Inflammatory macrophage treated with lipopolysaccharide for 1 hour (primary cell): ENCODE results near the gene CEBPZ.

Experiments used
- DNase-seq, 2 donors: peaks; one replicate each; pipeline ENCODE4 v3.0.0-alpha.2; 2020 to 2022

The CEBPZ gene

DNA sequence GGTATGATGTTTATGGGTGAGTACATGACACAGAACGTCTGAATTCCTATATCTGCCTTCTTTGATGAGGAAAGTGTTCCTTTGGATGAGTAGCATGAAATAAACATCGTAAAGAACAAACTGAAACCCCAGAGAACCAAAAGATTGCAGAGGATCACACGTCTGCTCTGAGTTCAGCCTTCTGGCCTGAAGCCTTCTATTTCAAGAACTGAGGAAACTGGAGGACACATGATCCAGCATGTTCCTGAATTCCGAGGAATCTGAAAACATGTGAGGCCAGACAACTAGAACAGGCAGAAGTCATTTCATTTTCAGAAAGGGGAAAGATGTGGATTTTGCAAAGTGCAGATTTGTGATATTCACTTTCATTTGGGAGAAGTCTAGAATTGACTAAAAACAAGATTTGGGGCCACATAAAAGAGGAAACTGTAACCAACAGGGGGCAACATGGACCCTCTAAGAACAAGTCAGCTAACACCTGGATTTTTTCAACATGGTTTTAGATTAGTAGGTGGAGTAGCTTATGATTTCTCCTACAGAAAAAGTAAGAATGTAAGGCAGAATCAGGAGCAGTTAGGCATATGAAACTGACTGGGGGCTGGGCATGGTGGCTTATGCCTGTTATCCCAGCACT, 51.3 kb downstream of the CEBPZ start:
- DNase-seq: peak in 1 of 2 donors; percentile 34

- no peak for DNase-seq
These were observed 57.7 kb downstream of the CEBPZ start for GRCh38 chr2:37173741-37174140.

- no peak for DNase-seq
These were observed 59.8 kb downstream of the CEBPZ start for GRCh38 chr2:37171624-37171950.

DNA sequence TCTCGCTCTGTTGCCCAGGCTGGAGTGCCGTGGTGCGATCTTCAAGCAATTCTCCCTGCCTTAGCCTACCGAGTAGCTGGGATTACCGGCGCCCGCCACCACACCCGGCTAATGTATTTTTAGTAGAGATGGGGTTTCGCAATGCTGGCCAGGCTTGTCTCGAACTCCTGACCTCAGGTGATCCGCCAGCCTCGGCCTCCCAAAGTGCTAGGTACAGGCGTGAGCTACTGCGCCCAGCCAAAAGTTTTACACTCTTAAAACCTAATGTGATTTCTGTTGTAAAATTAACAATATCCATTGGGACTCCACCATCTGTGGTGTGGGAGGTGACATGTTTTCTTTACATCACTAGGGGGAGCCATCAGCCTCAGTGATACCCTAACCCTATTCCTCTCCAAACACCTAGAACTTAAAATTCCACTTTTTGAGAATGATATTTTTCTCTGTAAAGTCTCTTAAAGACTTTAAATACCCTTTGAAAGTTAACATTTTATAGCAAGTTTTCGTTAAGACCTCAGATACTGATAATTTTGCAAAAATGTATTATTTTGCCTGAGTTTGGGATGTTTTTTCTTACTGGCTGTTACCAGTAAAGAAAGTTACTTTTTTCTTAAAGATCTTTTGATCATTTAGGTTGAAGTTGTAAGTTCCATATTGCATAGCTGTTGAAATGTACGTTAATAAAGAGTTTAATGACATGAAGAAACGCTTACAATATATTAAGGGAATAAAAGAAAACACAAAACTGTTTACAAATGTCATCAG, 63.0 kb downstream of the CEBPZ start:
- DNase-seq: peak; percentile 28 to 68

GRCh38 chr2:37167636-37168180, 63.7 kb downstream of the CEBPZ start:
- no peak for DNase-seq

DNA sequence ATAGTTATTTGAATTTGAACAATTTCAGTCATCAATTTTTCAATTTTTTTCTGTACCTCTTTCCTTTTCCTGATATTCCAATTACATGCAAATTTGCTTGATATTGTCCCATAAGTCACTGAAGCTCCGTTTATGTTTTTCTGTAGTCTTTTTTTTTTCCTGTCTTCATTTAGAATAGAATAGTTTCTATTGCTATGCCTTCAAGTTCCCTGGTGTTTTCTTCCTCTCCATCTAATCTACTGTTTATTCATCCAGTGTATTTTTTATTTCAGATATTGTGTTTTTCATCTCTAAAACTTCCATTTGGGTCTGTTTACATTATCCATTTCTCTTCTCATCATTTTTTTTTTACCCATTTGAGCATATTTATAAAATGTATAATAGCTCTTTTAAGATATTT, 66.6 kb downstream of the CEBPZ start:
- DNase-seq: no peak

DNA sequence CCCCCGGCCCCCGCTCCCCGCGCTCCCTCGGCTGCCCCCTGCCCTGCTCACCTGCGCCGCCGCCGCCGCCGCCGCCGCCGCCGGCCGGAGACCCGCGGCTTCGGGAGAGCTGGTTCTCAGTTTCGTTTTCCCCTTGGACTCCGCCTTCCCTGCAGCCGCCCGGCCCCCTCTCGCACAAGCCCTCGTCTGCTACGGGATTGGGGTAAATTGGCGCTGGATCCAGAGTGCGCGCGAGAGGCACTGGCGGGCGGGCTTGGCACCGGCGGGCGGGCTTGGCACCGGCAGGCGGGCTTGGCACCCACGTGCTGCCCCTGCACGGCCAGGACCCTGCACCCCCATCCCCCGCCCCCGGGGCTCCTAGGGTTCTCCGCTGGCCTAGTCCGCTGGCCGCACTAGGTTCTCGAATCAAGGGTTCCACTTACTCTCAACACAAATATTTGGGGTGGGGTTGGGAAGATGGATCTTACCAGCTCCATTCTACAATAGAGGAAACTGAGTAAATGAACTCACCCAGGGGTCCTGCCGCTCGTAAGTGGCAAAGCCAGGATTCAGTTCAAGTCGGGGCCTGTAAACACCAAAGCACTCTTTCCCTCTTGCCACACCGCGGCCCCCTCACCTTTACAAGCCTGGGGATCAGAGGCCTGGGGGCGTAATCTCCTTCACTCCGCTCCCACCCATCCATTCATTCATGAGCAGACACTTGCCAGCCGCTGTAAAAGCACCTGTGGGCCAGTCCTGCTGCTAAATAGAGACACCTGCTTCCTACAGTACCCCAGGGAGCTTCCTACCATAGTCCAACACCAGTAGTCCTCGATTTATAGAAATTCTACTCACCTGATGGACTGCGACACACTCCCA, 74.3 kb downstream of the CEBPZ start, which contains the start of gene EIF2AK2:
TSS of gene EIF2AK2 (minus strand) at position 124 of the 858 bp plus-strand sequence. CDS start 9,174 bp downstream, outside the sequence.
- DNase-seq: peak; percentile 79 to 87

DNA sequence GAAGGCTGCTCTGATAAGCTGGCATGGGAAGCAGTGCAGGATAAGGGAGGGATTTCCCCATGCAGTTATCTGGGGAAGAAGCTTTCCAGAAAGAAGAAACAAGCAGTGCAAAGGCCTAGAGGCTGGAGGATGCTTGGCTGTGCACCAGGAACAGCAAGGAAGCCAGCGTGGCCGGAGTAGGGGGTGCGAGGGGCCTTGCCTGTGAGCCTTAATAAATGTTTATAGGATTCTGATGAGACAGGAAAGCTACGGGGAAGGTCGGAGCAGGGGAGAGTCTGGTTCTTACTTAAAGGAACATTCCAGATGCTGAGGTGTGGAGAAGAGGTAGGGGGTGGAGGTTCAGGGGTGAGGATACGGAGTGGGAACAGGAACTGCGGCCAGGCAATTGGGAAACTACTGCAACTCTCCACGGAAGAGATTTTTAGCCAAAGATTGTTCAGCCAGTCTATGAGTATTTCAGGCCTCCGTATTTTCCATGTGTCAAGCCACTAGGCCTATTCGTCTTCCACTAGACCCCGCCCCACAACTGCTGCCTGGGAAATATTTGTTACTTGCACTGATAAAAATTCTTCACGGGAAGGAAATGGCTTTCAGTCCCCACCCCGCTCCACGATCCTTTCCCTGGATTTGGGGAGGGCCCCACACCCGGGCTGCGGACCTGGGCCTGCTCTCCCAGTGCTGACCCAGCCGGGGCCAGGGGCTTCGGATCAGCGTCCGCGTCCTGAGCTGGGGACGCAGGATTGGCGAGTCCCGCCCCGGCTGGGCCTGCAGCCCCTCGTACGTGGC, 75.1 kb downstream of the CEBPZ start:
- DNase-seq: peak; percentile 19 to 40

DNA sequence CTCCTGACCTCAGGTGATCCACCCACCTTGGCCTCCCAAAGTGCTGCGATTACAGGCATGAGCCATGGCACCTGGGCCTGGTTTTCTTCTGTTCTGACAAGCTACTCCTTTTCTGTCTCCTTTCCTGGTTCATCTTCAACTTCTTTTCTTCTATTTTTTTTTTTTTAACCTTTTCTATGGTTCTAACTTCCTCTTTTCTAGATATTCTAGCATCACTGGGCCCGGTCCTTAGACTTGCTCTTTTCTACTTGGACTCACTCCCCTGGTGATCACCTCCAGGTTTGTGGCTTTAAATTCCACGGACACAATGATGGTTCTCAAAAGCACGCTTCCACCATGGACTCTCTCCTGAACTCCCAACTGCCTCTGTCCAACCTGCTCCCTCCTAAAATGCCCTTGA, 76.6 kb downstream of the CEBPZ start:
- no peak for DNase-seq

DNA sequence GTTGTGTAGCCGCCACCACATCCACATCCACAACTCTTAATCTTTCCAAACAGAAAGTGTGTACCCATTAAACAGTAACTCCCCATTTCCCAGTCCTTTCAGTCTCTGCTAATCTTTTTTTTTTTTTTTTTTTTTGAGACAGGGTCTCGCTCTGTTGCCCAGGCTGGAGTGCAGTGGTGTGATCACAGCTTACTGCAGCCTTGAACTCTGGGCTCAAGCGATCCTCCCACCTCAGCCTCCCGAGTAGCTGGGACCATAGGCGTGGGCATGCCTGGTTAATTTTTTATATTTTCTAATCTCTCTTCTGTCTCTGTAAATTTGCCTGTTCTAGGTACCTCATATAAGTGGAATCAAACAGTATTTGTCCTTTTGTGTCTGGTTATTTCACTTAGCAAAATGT, 78.2 kb downstream of the CEBPZ start:
- DNase-seq: no peak
